Activated CD4-positive, CD25-positive, alpha-beta regulatory T cell treated with anti-CD3 and anti-CD28 coated beads, Interleukin-2, amount 50 U/mL, for 16 hours (primary cell): ENCODE results near the gene RNF180.
"Not testable (repeated sequence)": the region's sequence is repeated elsewhere in the genome, so short reads cannot be mapped to it uniquely, and the experiment has no call there.

Experiments
- DNase-seq: peaks from one replicate; pipeline ENCODE4 v3.0.0-alpha.2; 2020; ENCODE audit warnings: low read depth, low spot score

RNF180 gene

DNA sequence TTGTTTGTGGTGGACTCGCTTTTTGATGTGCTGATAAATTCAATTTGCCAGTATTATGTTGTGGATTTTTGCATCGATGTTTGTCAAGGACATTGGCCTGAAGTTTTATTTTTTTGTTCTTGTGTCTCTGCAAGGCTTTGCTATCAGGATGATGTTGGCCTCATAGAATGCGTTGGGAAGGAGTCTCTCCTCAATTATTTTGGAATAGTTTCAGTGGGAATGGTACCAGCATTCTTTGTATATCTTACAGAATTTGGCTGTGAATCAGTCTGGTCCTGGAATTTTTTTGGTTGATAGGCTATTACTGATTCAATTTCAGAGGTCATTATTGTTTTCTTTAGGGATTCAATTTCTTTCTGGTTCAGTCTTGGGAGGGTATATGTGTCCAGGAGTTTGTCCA is 198.8 kb downstream of the RNF180 start:
- no peak for DNase-seq

DNA sequence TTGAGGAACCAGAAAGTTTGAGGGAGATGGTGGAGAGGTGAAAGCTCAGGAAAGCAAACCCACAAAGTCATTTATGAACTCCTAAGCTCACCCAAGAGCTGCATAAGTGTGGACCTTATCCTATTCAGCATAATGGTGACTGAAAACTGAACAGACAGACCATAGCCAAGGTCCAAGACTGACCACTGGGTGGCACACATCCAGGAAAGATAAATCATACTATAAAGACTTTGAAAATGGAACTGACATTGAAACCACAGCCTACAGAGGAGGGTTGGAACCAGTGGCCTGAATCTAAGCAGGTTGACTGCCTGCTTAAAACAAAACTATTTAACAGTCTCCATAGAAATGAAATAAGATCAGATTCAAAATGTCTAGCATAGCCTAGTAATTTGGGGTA is 219.1 kb downstream of the RNF180 start:
- no peak for DNase-seq

DNA sequence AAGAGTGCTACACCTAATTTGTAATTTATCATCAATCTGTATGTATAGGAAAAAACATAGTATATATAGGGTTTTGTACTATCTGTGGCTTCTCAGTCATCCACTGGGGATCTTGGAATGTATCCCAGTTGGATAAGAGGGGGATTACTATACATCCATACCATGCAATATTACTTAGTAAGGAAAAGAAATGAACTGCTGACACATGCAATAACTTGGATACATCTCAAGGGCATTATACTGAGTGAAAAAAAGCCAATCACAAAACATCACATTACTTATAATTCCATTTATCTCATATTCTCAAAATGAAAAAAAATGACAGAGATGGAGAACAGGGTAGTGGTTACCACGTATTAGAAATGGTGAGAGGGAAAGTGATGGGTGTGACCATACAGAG is 231.9 kb downstream of the RNF180 start:
- no peak for DNase-seq

DNA sequence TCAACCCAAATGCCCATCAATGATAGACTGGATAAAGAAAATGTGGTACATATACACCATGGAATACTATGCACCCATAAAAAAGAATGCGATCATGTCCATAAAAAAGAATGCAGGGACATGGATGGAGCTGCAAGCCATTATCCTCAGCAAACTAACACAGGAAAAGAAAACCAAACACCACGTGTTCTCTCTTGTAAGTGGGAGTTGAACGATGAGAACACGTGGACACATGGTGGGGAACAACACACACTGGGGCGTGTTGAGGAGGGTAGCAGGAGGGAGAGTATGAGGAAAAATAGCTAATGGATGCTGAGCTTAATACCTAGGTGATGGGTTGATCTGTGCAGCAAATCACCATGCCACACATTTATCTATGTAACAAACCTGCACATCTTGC is 233.1 kb downstream of the RNF180 start:
- DNase-seq: not testable (repeated sequence)

DNA sequence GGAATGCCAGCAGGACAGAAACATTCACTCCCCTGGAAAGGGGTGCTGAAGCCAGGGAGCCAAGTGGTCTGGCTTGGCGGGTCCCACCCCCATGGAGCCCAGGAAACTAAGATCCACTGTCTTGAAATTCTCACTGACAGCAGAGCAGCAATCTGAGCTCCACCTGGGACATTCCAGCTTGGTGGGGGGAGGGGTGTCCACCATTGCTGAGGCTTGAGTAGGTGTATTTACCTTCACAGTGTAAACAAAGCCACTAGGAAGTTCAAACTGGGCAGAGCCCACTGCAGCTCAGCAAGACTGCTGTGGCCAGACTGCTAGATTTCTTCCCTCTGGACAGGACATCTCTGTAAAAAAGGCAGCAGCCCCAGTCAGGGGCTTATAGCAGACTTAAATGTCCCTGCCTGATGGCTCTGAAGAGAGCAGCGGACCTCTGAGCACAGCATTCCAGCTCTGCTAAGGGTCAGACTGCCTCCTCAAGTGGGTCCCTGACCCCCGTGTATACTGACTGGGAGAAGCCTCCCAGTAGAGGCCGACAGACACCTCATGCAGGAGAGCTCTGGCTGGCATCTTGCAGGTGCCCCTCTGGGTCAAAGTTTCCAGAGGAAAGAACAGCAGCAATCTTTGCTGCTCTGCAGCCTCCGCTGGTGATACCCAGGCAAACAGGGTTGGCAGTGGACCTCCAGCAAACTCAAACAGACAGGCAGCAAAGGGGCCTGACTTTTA is 241.6 kb downstream of the RNF180 start:
- not testable (repeated sequence) for DNase-seq

DNA sequence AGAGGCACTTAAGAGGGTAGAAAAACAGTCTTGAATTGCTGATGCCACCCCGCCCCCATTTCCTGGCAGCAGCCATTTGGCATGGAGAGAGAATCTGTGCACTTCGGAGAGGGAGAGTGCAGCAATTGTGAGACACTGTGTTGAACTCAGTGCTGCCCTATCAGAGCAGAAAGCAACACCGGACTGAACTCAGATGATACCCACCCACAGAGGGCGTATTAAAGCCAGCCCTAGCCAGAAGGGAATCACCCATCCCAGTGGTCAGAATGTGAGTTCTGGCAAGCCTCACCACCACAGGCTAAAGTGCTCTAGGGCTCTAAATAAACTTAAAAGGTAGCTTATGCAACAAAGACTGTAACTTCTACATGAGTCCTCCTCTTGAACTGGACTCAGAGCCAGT is 251.7 kb downstream of the RNF180 start:
- no peak for DNase-seq

DNA sequence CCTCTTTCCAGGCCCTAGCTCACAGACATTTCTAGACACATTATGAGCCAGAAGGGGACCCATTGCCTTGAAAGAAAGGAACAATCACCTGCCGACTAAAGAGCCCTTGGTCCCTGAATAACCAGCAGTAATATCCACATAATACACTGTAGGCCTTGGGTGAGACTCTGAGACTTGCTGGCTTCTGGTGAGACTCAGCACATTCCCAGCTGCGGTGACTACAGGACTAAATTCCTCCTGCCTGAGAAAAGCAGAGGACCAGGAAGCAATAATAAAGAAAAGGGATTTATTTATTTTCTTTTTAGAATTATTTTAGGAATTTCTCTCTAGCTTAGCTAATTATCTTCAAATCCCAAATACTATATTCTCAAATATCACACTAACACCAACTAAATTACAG is 252.4 kb downstream of the RNF180 start:
- no peak for DNase-seq
